CD14-positive monocyte (primary cell): ENCODE results near the gene BNIP2. TPM values are rescaled to one million over a fixed set of nuclear protein-coding genes. Genes with fewer than 3 reads are reported as not detected.

Experiments
- DNase-seq, 3 donors: peaks; one replicate each; pipeline ENCODE4 v3.0.0-alpha.2; 2011 to 2022
- H2AFZ ChIP-seq: 2 replicates; pipeline ENCODE4 v1.6.0; 2012; ENCODE audit warnings: mild to moderate bottlenecking, low read depth, low read length, inconsistent platforms; ENCODE audit not compliant: insufficient read depth, poor library complexity, severe bottlenecking
- H3K27ac ChIP-seq, 2 donors: 1 replicate in 1 of 2; 2 replicates in 1 of 2; pipeline ENCODE4 v1.5.1; 2012 to 2013; ENCODE audit warnings: low read length in 2 of 2, control low read depth in 1 of 2, inconsistent platforms in 1 of 2, low read depth in 1 of 2, mild to moderate bottlenecking in 1 of 2
- H3K27me3 ChIP-seq, 2 donors: one replicate each; pipeline versions ENCODE4 v1.6.0 to v1.6.1; 2011 to 2013; ENCODE audit warnings: low read length in 2 of 2; ENCODE audit not compliant: control insufficient read depth in 2 of 2, insufficient read depth in 2 of 2
- H3K36me3 ChIP-seq, 2 donors: replicated peaks in 1 of 2; 1 replicate in 1 of 2; 2 replicates in 1 of 2; pipeline versions ENCODE4 v1.5.1 to v1.6.1; 2012 to 2013; ENCODE audit warnings: low read length in 2 of 2, control low read depth in 1 of 2, inconsistent platforms in 1 of 2, mild to moderate bottlenecking in 1 of 2; ENCODE audit not compliant: insufficient read depth in 2 of 2, control insufficient read depth in 1 of 2
- H3K4me1 ChIP-seq, 2 donors: 1 replicate in 1 of 2; 2 replicates in 1 of 2; pipeline versions ENCODE4 v1.5.1 to v1.6.1; 2012 to 2013; ENCODE audit warnings: low read length in 2 of 2, control low read depth in 1 of 2, inconsistent platforms in 1 of 2, mild to moderate bottlenecking in 1 of 2, moderate library complexity in 1 of 2; ENCODE audit not compliant: insufficient read depth in 2 of 2, control insufficient read depth in 1 of 2
- H3K4me2 ChIP-seq: replicated peaks from 2 replicates; pipeline ENCODE3; 2012; ENCODE audit warnings: low read length, moderate library complexity, mild to moderate bottlenecking; ENCODE audit not compliant: poor library complexity, severe bottlenecking; ENCODE audit errors: extremely low read depth
- H3K4me3 ChIP-seq, 3 experiments: fragments of 200-600 bp in 1 of 3; sonication (generic) in 1 of 3; replicated peaks in 1 of 3; 1 replicate in 2 of 3; 2 replicates in 1 of 3; pipeline ENCODE4 v1.5.1; 2011 to 2013; ENCODE audit warnings: low read length in 3 of 3, mild to moderate bottlenecking in 3 of 3, control low read depth in 2 of 3, low read depth in 2 of 3, inconsistent platforms in 1 of 3, moderate library complexity in 1 of 3
- H3K79me2 ChIP-seq: 2 replicates; pipeline ENCODE4 v1.6.0; 2012; ENCODE audit warnings: mild to moderate bottlenecking, control low read depth, inconsistent platforms, low read length, moderate library complexity; ENCODE audit not compliant: insufficient read depth
- H3K9ac ChIP-seq: 2 replicates; pipeline ENCODE4 v1.6.0; 2017; ENCODE audit warnings: low read length, mild to moderate bottlenecking; ENCODE audit not compliant: insufficient read depth, poor library complexity, severe bottlenecking
- H3K9me3 ChIP-seq, 2 donors: replicated peaks in 1 of 2; 1 replicate in 1 of 2; 2 replicates in 1 of 2; pipeline versions ENCODE4 v1.5.1 to v1.6.1; 2012 to 2013; ENCODE audit warnings: low read length in 2 of 2, control low read depth in 1 of 2; ENCODE audit not compliant: control insufficient read depth in 1 of 2, insufficient read depth in 1 of 2
- H4K20me1 ChIP-seq: 2 replicates; pipeline ENCODE4 v1.6.0; 2012; ENCODE audit warnings: mild to moderate bottlenecking, low read length, control low read depth, moderate library complexity; ENCODE audit not compliant: insufficient read depth
- H3K27ac Mint-ChIP-seq, 7 donors: one replicate each; pipeline ENCODE4 v1.8.0; 2020; ENCODE audit warnings: mild to moderate bottlenecking in 7 of 7, mixed read lengths in 7 of 7, moderate library complexity in 6 of 7, inconsistent platforms in 2 of 7
- H3K27me3 Mint-ChIP-seq, 3 donors: one replicate each; pipeline ENCODE4 v1.8.0; 2021 to 2022; ENCODE audit warnings: low read depth in 3 of 3, mild to moderate bottlenecking in 3 of 3, mixed read lengths in 3 of 3, moderate library complexity in 3 of 3, inconsistent platforms in 1 of 3
- H3K36me3 Mint-ChIP-seq, 2 donors: one replicate each; pipeline ENCODE4 v1.8.0; 2020; ENCODE audit warnings: mixed read lengths in 2 of 2, inconsistent platforms in 1 of 2, mild to moderate bottlenecking in 1 of 2
- H3K4me1 Mint-ChIP-seq: one replicate; pipeline ENCODE4 v1.8.0; 2020; ENCODE audit warnings: mild to moderate bottlenecking, mixed read lengths
- H3K4me3 Mint-ChIP-seq, 2 donors: one replicate each; pipeline ENCODE4 v1.8.0; 2020; ENCODE audit warnings: mild to moderate bottlenecking in 2 of 2, mixed read lengths in 2 of 2, moderate library complexity in 1 of 2
- H3K9me3 Mint-ChIP-seq, 7 donors: one replicate each; pipeline ENCODE4 v1.8.0; 2020 to 2022; ENCODE audit warnings: mixed read lengths in 7 of 7, mild to moderate bottlenecking in 6 of 7, moderate library complexity in 6 of 7, inconsistent platforms in 2 of 7
- WGBS: methylation state at CpG from one replicate; pipeline ENCODE4 v1.1.5; 2013; ENCODE audit warnings: missing lambda C conversion rate; ENCODE audit not compliant: insufficient coverage; 5-methylcytosine and 5-hydroxymethylcytosine counted together
- intact Hi-C, 2 donors: fragments of 100-400 bp; cut with micrococcal nuclease; formaldehyde crosslinking; loops; one replicate each; pipeline versions ENCODE4 v1.15.0 to v1.15.1; 2023
- polyA plus RNA-seq, 3 donors: library from polyadenylated mRNA; depleted of rRNA in 1 of 3; unstranded in 2 of 3; stranded (reverse) in 1 of 3; fragments of 300-500 nt in 2 of 3; fragments of >200 nt in 1 of 3; fragmentation: Illumina TruSeq in 2 of 3; gene quantifications; 1 replicate in 2 of 3; 2 replicates in 1 of 3; pipeline ENCODE4 v1.2.3, GENCODE V29; 2012 to 2021
- TF ChIP-seq, protein P1 (sequence below): fragments of 200-600 bp; IDR thresholded peaks from one replicate; pipeline ENCODE4 v1.8.0; 2022; ENCODE audit warnings: antibody characterized with exemption, mild to moderate bottlenecking

The BNIP2 gene
- polyA plus RNA-seq, 3 donors: 83.4 to 189 (median 136) TPM

DNA sequence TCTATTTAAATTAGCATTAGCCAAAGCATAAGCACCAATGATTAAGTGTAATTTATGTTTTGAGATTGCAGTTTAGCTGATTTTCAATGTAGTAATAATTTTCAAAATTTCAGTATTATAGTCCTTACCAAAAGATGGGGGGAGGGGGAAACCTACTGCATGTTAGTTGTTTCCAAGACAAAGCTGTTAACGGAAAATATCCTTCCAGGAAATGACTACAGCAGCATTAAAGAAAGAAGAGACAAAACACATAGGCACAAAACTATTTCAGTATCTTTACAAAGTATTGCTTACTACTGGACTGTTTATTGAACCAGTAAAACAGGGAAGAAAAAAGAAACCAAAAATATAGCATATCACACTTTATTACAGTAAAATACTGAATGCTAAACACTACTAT is 10.5 kb downstream of the BNIP2 start:
- Histone ChIP-seq H2AFZ (no peak overlapping the region), H4K20me1 (peaks cover 100% of the 10 kb centered on the region), H3K27ac (peak overlapping the region in 1 of 2 donors; percentile 6), H3K9me3 (no peaks in the 10 kb centered on the region), H3K9ac (no peak overlapping the region), H3K4me2 (no peak overlapping the region), H3K79me2 (peaks cover 97% of the 10 kb centered on the region), H3K4me3 (no peak overlapping the region), H3K27me3 (no peaks in the 10 kb centered on the region), H3K36me3 (peaks cover 90 to 100% of the 10 kb centered on the region in 2 donors), H3K4me1 (peaks cover 0 to 3% of the 10 kb centered on the region in 2 donors)
- WGBS: no CpG with 5 or more reads among the region's 1 CpG
- TF ChIP-seq, protein P1, sequence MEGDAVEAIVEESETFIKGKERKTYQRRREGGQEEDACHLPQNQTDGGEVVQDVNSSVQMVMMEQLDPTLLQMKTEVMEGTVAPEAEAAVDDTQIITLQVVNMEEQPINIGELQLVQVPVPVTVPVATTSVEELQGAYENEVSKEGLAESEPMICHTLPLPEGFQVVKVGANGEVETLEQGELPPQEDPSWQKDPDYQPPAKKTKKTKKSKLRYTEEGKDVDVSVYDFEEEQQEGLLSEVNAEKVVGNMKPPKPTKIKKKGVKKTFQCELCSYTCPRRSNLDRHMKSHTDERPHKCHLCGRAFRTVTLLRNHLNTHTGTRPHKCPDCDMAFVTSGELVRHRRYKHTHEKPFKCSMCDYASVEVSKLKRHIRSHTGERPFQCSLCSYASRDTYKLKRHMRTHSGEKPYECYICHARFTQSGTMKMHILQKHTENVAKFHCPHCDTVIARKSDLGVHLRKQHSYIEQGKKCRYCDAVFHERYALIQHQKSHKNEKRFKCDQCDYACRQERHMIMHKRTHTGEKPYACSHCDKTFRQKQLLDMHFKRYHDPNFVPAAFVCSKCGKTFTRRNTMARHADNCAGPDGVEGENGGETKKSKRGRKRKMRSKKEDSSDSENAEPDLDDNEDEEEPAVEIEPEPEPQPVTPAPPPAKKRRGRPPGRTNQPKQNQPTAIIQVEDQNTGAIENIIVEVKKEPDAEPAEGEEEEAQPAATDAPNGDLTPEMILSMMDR: no peak
- no peak for DNase-seq
- peaks cover 7% of the 10 kb centered on the region for H3K4me1 Mint-ChIP-seq
- H3K36me3 Mint-ChIP-seq: peaks cover 74 to 91% of the 10 kb centered on the region in 2 donors
- H3K27me3 Mint-ChIP-seq: no peaks in the 10 kb centered on the region
- no peaks in the 10 kb centered on the region for H3K9me3 Mint-ChIP-seq
- peak overlapping the region in 1 of 7 donors; percentile 26 for H3K27ac Mint-ChIP-seq
- no peak overlapping the region for H3K4me3 Mint-ChIP-seq
- intact Hi-C loops: no loop called here

DNA sequence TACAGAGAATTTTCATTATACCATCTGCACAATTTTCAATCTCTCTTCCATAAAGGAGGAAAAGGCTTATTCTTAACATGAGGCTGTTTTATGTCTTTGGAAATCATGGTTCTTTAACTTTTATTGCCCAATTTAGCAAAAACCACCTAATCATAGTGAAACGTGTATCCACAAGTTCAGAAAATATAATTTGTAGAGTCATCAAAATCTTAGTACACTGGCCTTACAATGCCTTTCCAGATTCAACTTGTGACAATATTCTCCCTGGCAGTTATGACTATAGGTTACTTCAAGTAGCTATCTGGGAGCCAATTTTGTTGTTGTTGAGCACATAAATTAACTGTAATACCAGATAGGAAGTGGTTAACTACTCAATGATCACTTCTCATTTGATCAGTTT is 10.9 kb downstream of the BNIP2 start:
- H3K4me1 Mint-ChIP-seq: peaks cover 3% of the 10 kb centered on the region
- Histone ChIP-seq H3K79me2 (peaks cover 97% of the 10 kb centered on the region), H3K4me1 (no peaks in the 10 kb centered on the region), H3K36me3 (peaks cover 92 to 100% of the 10 kb centered on the region in 2 donors), H3K27me3 (no peaks in the 10 kb centered on the region), H3K4me3 (no peak overlapping the region), H4K20me1 (peaks cover 100% of the 10 kb centered on the region), H3K9me3 (no peaks in the 10 kb centered on the region), H3K27ac (peak overlapping the region in 1 of 2 donors; percentile 6), H2AFZ (no peak overlapping the region), H3K4me2 (no peak overlapping the region), H3K9ac (no peak overlapping the region)
- H3K36me3 Mint-ChIP-seq: peaks cover 76 to 93% of the 10 kb centered on the region in 2 donors
- TF ChIP-seq, protein P1: no peak
- no CpG with 5 or more reads among the region's 1 CpG for WGBS
- no peak overlapping the region for H3K4me3 Mint-ChIP-seq
- no peak for DNase-seq
- peak overlapping the region in 1 of 7 donors; percentile 26 for H3K27ac Mint-ChIP-seq
- intact Hi-C loops: no loop called here
- H3K27me3 Mint-ChIP-seq: no peaks in the 10 kb centered on the region
- no peaks in the 10 kb centered on the region for H3K9me3 Mint-ChIP-seq
